NCI-H1694 (cell line): ENCODE measurements around the gene TARS2.

Experiments
- DNase-seq: peaks from one replicate; lab custom pipeline; 2025; lab: John Stamatoyannopoulos, UW

TARS2 gene

GRCh38 chr1:150555198-150555970 lies 68.2 kb downstream of the TARS2 start:
- DNase-seq = no peak

- DNase-seq = no peak
Observed at GRCh38 chr1:150555971-150556865, 69.0 kb downstream of the TARS2 start.

- no peak for DNase-seq
Observed at GRCh38 chr1:150557065-150557600, 69.9 kb downstream of the TARS2 start.
